CD14-positive monocyte (primary cell): ENCODE results near the gene MKLN1. TPM values are rescaled to one million over a fixed set of nuclear protein-coding genes. Genes with fewer than 3 reads are reported as not detected.
"Not testable (repeated sequence)": the region's sequence is repeated elsewhere in the genome, so short reads cannot be mapped to it uniquely, and the experiment has no call there.

Experiments
- DNase-seq, 3 donors: peaks; one replicate each; pipeline ENCODE4 v3.0.0-alpha.2; 2011 to 2022
- H2AFZ ChIP-seq: 2 replicates; pipeline ENCODE4 v1.6.0; 2012; ENCODE audit warnings: mild to moderate bottlenecking, low read depth, low read length, inconsistent platforms; ENCODE audit not compliant: insufficient read depth, poor library complexity, severe bottlenecking
- H3K27ac ChIP-seq, 2 donors: 1 replicate in 1 of 2; 2 replicates in 1 of 2; pipeline ENCODE4 v1.5.1; 2012 to 2013; ENCODE audit warnings: low read length in 2 of 2, control low read depth in 1 of 2, inconsistent platforms in 1 of 2, low read depth in 1 of 2, mild to moderate bottlenecking in 1 of 2
- H3K27me3 ChIP-seq, 2 donors: one replicate each; pipeline versions ENCODE4 v1.6.0 to v1.6.1; 2011 to 2013; ENCODE audit warnings: low read length in 2 of 2; ENCODE audit not compliant: control insufficient read depth in 2 of 2, insufficient read depth in 2 of 2
- H3K36me3 ChIP-seq, 2 donors: replicated peaks in 1 of 2; 1 replicate in 1 of 2; 2 replicates in 1 of 2; pipeline versions ENCODE4 v1.5.1 to v1.6.1; 2012 to 2013; ENCODE audit warnings: low read length in 2 of 2, control low read depth in 1 of 2, inconsistent platforms in 1 of 2, mild to moderate bottlenecking in 1 of 2; ENCODE audit not compliant: insufficient read depth in 2 of 2, control insufficient read depth in 1 of 2
- H3K4me1 ChIP-seq, 2 donors: 1 replicate in 1 of 2; 2 replicates in 1 of 2; pipeline versions ENCODE4 v1.5.1 to v1.6.1; 2012 to 2013; ENCODE audit warnings: low read length in 2 of 2, control low read depth in 1 of 2, inconsistent platforms in 1 of 2, mild to moderate bottlenecking in 1 of 2, moderate library complexity in 1 of 2; ENCODE audit not compliant: insufficient read depth in 2 of 2, control insufficient read depth in 1 of 2
- H3K4me2 ChIP-seq: replicated peaks from 2 replicates; pipeline ENCODE3; 2012; ENCODE audit warnings: low read length, moderate library complexity, mild to moderate bottlenecking; ENCODE audit not compliant: poor library complexity, severe bottlenecking; ENCODE audit errors: extremely low read depth
- H3K4me3 ChIP-seq, 3 experiments: fragments of 200-600 bp in 1 of 3; sonication (generic) in 1 of 3; replicated peaks in 1 of 3; 1 replicate in 2 of 3; 2 replicates in 1 of 3; pipeline ENCODE4 v1.5.1; 2011 to 2013; ENCODE audit warnings: low read length in 3 of 3, mild to moderate bottlenecking in 3 of 3, control low read depth in 2 of 3, low read depth in 2 of 3, inconsistent platforms in 1 of 3, moderate library complexity in 1 of 3
- H3K79me2 ChIP-seq: 2 replicates; pipeline ENCODE4 v1.6.0; 2012; ENCODE audit warnings: mild to moderate bottlenecking, control low read depth, inconsistent platforms, low read length, moderate library complexity; ENCODE audit not compliant: insufficient read depth
- H3K9ac ChIP-seq: 2 replicates; pipeline ENCODE4 v1.6.0; 2017; ENCODE audit warnings: low read length, mild to moderate bottlenecking; ENCODE audit not compliant: insufficient read depth, poor library complexity, severe bottlenecking
- H3K9me3 ChIP-seq, 2 donors: replicated peaks in 1 of 2; 1 replicate in 1 of 2; 2 replicates in 1 of 2; pipeline versions ENCODE4 v1.5.1 to v1.6.1; 2012 to 2013; ENCODE audit warnings: low read length in 2 of 2, control low read depth in 1 of 2; ENCODE audit not compliant: control insufficient read depth in 1 of 2, insufficient read depth in 1 of 2
- H4K20me1 ChIP-seq: 2 replicates; pipeline ENCODE4 v1.6.0; 2012; ENCODE audit warnings: mild to moderate bottlenecking, low read length, control low read depth, moderate library complexity; ENCODE audit not compliant: insufficient read depth
- H3K27ac Mint-ChIP-seq, 7 donors: one replicate each; pipeline ENCODE4 v1.8.0; 2020; ENCODE audit warnings: mild to moderate bottlenecking in 7 of 7, mixed read lengths in 7 of 7, moderate library complexity in 6 of 7, inconsistent platforms in 2 of 7
- H3K27me3 Mint-ChIP-seq, 3 donors: one replicate each; pipeline ENCODE4 v1.8.0; 2021 to 2022; ENCODE audit warnings: low read depth in 3 of 3, mild to moderate bottlenecking in 3 of 3, mixed read lengths in 3 of 3, moderate library complexity in 3 of 3, inconsistent platforms in 1 of 3
- H3K36me3 Mint-ChIP-seq, 2 donors: one replicate each; pipeline ENCODE4 v1.8.0; 2020; ENCODE audit warnings: mixed read lengths in 2 of 2, inconsistent platforms in 1 of 2, mild to moderate bottlenecking in 1 of 2
- H3K4me1 Mint-ChIP-seq: one replicate; pipeline ENCODE4 v1.8.0; 2020; ENCODE audit warnings: mild to moderate bottlenecking, mixed read lengths
- H3K4me3 Mint-ChIP-seq, 2 donors: one replicate each; pipeline ENCODE4 v1.8.0; 2020; ENCODE audit warnings: mild to moderate bottlenecking in 2 of 2, mixed read lengths in 2 of 2, moderate library complexity in 1 of 2
- H3K9me3 Mint-ChIP-seq, 7 donors: one replicate each; pipeline ENCODE4 v1.8.0; 2020 to 2022; ENCODE audit warnings: mixed read lengths in 7 of 7, mild to moderate bottlenecking in 6 of 7, moderate library complexity in 6 of 7, inconsistent platforms in 2 of 7
- CTCF ChIP-seq: fragments of 200-600 bp; IDR thresholded peaks from one replicate; pipeline ENCODE4 v1.8.0; 2022; ENCODE audit warnings: antibody characterized with exemption, mild to moderate bottlenecking
- WGBS: methylation state at CpG from one replicate; pipeline ENCODE4 v1.1.5; 2013; ENCODE audit warnings: missing lambda C conversion rate; ENCODE audit not compliant: insufficient coverage; 5-methylcytosine and 5-hydroxymethylcytosine counted together
- intact Hi-C, 2 donors: fragments of 100-400 bp; cut with micrococcal nuclease; formaldehyde crosslinking; loops; one replicate each; pipeline versions ENCODE4 v1.15.0 to v1.15.1; 2023
- polyA plus RNA-seq, 3 donors: library from polyadenylated mRNA; depleted of rRNA in 1 of 3; unstranded in 2 of 3; stranded (reverse) in 1 of 3; fragments of 300-500 nt in 2 of 3; fragments of >200 nt in 1 of 3; fragmentation: Illumina TruSeq in 2 of 3; gene quantifications; 1 replicate in 2 of 3; 2 replicates in 1 of 3; pipeline ENCODE4 v1.2.3, GENCODE V29; 2012 to 2021

MKLN1 gene
- polyA plus RNA-seq, 3 donors: 12.2 to 18.5 (median 17.2) TPM

- peaks cover 39 to 58% of the 10 kb centered on the region in 2 donors for H3K36me3 Mint-ChIP-seq
Measured at GRCh38 chr7:131462059-131462458, 134.4 kb downstream of the MKLN1 start.

GRCh38 chr7:131462715-131463114 is 135.0 kb downstream of the MKLN1 start:
- H3K9ac ChIP-seq, intact Hi-C loops, H3K27ac ChIP-seq, DNase-seq, H3K79me2 ChIP-seq, H4K20me1 ChIP-seq, H3K9me3 Mint-ChIP-seq, H3K4me3 ChIP-seq, H3K27me3 Mint-ChIP-seq, H3K4me2 ChIP-seq, H2AFZ ChIP-seq, H3K27me3 ChIP-seq, H3K4me3 Mint-ChIP-seq, H3K4me1 ChIP-seq, H3K9me3 ChIP-seq, H3K4me1 Mint-ChIP-seq: not testable (repeated sequence)
- peaks cover 45 to 59% of the 10 kb centered on the region in 2 donors for H3K36me3 Mint-ChIP-seq
- peaks cover 51 to 85% of the 10 kb centered on the region in 2 donors for H3K36me3 ChIP-seq
- H3K27ac Mint-ChIP-seq: peak overlapping the region in 1 of 7 donors; percentile 52

More at GRCh38 chr7:131462059-131462458, 134.4 kb downstream of the MKLN1 start:
- Mint-ChIP-seq H3K27me3 (peaks cover 0 to 5% (median 0%) of the 10 kb centered on the region in 3 donors), H3K4me3 (no peak overlapping the region), H3K4me1 (no peaks in the 10 kb centered on the region), H3K9me3 (no peaks in the 10 kb centered on the region), H3K27ac (peak overlapping the region in 1 of 7 donors; percentile 40)
- H3K27me3 ChIP-seq: no peaks in the 10 kb centered on the region
- H4K20me1 ChIP-seq: no peaks in the 10 kb centered on the region
- DNase-seq: no peak
- H3K4me1 ChIP-seq: no peaks in the 10 kb centered on the region
- H3K27ac ChIP-seq: no peak overlapping the region
- no peaks in the 10 kb centered on the region for H3K9me3 ChIP-seq
- TF ChIP-seq CTCF: no peak
- H3K4me3 ChIP-seq: no peak overlapping the region
- no CpG with 5 or more reads among the region's 3 CpGs for WGBS
- intact Hi-C loops: no loop called here
- no peaks in the 10 kb centered on the region for H3K79me2 ChIP-seq
- H2AFZ ChIP-seq: no peak overlapping the region
- H3K36me3 ChIP-seq: peaks cover 45 to 85% of the 10 kb centered on the region in 2 donors
- H3K4me2 ChIP-seq: no peak overlapping the region
- no peak overlapping the region for H3K9ac ChIP-seq
